ENCODE results near the gene STAMBPL1. TPM values are rescaled to one million over a fixed set of nuclear protein-coding genes. Genes with fewer than 3 reads are reported as not detected.

Gene STAMBPL1
- total RNA-seq, 1 donor from 2014 or later: 1.5 TPM

DNA sequence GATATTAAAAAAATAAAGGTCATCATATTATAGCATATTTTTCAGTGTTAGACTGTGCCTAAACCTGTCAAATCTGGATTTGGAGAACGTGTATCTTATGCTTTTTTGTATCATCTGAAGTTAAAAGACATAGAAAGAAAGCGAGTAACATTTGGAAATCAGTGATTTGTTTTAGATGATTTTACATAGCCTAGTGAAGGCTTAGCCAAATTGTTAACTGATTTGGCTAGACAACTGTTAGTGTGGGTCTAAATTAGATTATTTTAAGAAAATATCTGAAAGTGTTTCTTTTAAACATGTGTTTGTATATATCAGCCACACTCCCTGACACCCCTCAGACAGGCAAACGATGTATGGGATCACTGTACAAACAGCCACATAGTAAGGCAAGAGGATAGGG is 36.9 kb downstream of the STAMBPL1 start:
- Mint-ChIP-seq H3K27me3 (ENCODE audit: low read depth, unreplicated experiment) (peaks cover under 1% of the 10 kb centered on the region), H3K4me3 (ENCODE audit: unreplicated experiment) (no peak overlapping the region), H3K4me1 (ENCODE audit: low read depth, unreplicated experiment) (no peaks in the 10 kb centered on the region), H3K36me3 (ENCODE audit: low read depth, unreplicated experiment) (no peaks in the 10 kb centered on the region), H3K9me3 (ENCODE audit: unreplicated experiment) (no peaks in the 10 kb centered on the region), H3K27ac (ENCODE audit: unreplicated experiment) (no peak overlapping the region)
- no peak overlapping the region for H3K4me2 ChIP-seq (ENCODE audit: low read length)
- no peaks in the 10 kb centered on the region for H3K9me3 ChIP-seq (ENCODE audit: insufficient read depth, low read depth, low read length)
- no peak overlapping the region for H3K4me3 ChIP-seq (ENCODE audit: insufficient read depth, low read depth, low read length)
- H3K36me3 ChIP-seq (ENCODE audit: insufficient read depth, low read length): peaks cover 3% of the 10 kb centered on the region
- H3K79me2 ChIP-seq (ENCODE audit: insufficient read depth, low read length): no peaks in the 10 kb centered on the region
- TF ChIP-seq EZH2 (IDR thresholded peaks at IDR 0.05; ENCODE audit: insufficient read depth, low read length): no peak
- TF ChIP-seq, protein P1, sequence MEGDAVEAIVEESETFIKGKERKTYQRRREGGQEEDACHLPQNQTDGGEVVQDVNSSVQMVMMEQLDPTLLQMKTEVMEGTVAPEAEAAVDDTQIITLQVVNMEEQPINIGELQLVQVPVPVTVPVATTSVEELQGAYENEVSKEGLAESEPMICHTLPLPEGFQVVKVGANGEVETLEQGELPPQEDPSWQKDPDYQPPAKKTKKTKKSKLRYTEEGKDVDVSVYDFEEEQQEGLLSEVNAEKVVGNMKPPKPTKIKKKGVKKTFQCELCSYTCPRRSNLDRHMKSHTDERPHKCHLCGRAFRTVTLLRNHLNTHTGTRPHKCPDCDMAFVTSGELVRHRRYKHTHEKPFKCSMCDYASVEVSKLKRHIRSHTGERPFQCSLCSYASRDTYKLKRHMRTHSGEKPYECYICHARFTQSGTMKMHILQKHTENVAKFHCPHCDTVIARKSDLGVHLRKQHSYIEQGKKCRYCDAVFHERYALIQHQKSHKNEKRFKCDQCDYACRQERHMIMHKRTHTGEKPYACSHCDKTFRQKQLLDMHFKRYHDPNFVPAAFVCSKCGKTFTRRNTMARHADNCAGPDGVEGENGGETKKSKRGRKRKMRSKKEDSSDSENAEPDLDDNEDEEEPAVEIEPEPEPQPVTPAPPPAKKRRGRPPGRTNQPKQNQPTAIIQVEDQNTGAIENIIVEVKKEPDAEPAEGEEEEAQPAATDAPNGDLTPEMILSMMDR (IDR thresholded peaks at IDR 0.05; ENCODE audit: insufficient read depth, low read depth, low read length): no peak
- no peak overlapping the region for H3K9ac ChIP-seq (ENCODE audit: low read length)
- no peak for DNase-seq (ENCODE audit: low read depth)
- H3K27ac ChIP-seq (ENCODE audit: low read depth, low read length): no peak overlapping the region
- no peak overlapping the region for H2AFZ ChIP-seq (ENCODE audit: low read depth, low read length)
- no peaks in the 10 kb centered on the region for H4K20me1 ChIP-seq (ENCODE audit: insufficient read depth, low read length)
- no peaks in the 10 kb centered on the region for H3K4me1 ChIP-seq (ENCODE audit: insufficient read depth, low read length)
- no peaks in the 10 kb centered on the region for H3K27me3 ChIP-seq (ENCODE audit: insufficient read depth, low read length)
- no peak for FAIRE-seq

DNA sequence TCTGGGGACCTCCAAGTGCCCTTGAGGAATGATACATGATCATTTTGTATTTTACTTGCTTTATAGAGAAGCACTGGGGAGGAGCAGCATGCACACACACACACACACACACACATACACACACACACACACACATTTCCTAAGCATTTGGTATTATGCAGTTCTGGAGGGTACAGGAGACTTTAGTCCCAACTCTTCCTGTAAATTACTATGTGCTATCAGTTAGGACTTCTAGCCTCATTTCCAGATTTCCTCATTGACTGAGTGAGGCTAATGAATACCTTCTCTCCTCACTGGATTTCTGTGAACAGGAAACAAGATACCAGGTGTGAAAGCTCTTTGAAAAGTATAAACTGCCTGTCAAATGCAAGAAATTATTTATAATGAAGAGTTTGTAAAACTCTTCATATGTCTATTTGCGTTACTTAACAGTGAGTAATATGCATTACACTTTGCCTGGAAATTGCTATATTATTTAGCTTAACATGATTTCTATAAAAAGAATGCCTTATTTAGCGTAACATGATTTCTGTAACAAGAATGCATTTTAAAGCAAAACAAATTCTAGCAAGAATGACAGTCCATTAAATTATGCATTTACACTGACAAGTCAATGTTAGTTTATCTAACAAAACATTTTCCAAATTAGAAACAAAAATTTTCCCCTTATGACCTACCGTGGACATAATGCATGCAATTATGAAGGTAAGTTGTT is 38.3 kb downstream of the STAMBPL1 start:
- Mint-ChIP-seq H3K36me3 (ENCODE audit: low read depth, unreplicated experiment) (no peaks in the 10 kb centered on the region), H3K27me3 (ENCODE audit: low read depth, unreplicated experiment) (no peaks in the 10 kb centered on the region), H3K9me3 (ENCODE audit: unreplicated experiment) (no peaks in the 10 kb centered on the region), H3K4me1 (ENCODE audit: low read depth, unreplicated experiment) (no peaks in the 10 kb centered on the region), H3K4me3 (ENCODE audit: unreplicated experiment) (no peak overlapping the region), H3K27ac (ENCODE audit: unreplicated experiment) (no peak overlapping the region)
- no peak for TF ChIP-seq EZH2 (IDR thresholded peaks at IDR 0.05; ENCODE audit: insufficient read depth, low read length)
- TF ChIP-seq, protein P1 (IDR thresholded peaks at IDR 0.05; ENCODE audit: insufficient read depth, low read depth, low read length): no peak
- Histone ChIP-seq H3K9me3 (ENCODE audit: insufficient read depth, low read depth, low read length) (no peaks in the 10 kb centered on the region), H3K36me3 (ENCODE audit: insufficient read depth, low read length) (peaks cover 3% of the 10 kb centered on the region), H3K27ac (ENCODE audit: low read depth, low read length) (no peak overlapping the region), H4K20me1 (ENCODE audit: insufficient read depth, low read length) (no peaks in the 10 kb centered on the region), H3K4me3 (ENCODE audit: insufficient read depth, low read depth, low read length) (no peak overlapping the region), H3K27me3 (ENCODE audit: insufficient read depth, low read length) (no peaks in the 10 kb centered on the region), H2AFZ (ENCODE audit: low read depth, low read length) (no peak overlapping the region), H3K4me2 (ENCODE audit: low read length) (no peak overlapping the region), H3K9ac (ENCODE audit: low read length) (no peak overlapping the region), H3K4me1 (ENCODE audit: insufficient read depth, low read length) (no peaks in the 10 kb centered on the region), H3K79me2 (ENCODE audit: insufficient read depth, low read length) (no peaks in the 10 kb centered on the region)
- DNase-seq (ENCODE audit: low read depth): no peak
- no peak for FAIRE-seq

DNA sequence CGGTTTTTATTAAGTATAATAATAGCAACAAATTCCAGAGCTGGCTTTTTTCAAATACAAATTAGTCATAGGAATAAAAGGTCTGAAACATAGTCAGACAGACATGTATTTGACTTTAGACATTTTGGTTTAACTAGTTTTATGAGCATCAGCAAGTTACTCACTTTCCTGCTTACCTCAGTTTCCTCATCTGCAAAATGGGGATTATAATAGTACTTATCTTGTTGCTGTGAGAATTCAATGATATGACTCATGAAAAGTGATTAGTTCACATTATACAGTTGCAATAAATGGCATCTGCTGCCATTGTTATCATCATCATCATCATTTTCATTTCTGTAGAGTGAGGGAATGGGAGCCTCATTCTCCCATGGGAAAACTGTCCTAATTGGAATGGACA is 39.0 kb downstream of the STAMBPL1 start:
- Mint-ChIP-seq H3K27ac (ENCODE audit: unreplicated experiment) (no peak overlapping the region), H3K4me3 (ENCODE audit: unreplicated experiment) (no peak overlapping the region), H3K27me3 (ENCODE audit: low read depth, unreplicated experiment) (no peaks in the 10 kb centered on the region), H3K36me3 (ENCODE audit: low read depth, unreplicated experiment) (no peaks in the 10 kb centered on the region), H3K9me3 (ENCODE audit: unreplicated experiment) (no peaks in the 10 kb centered on the region), H3K4me1 (ENCODE audit: low read depth, unreplicated experiment) (peaks cover 2% of the 10 kb centered on the region)
- Histone ChIP-seq H3K4me3 (ENCODE audit: insufficient read depth, low read depth, low read length) (no peak overlapping the region), H3K4me2 (ENCODE audit: low read length) (no peak overlapping the region), H3K27ac (ENCODE audit: low read depth, low read length) (no peak overlapping the region), H3K36me3 (ENCODE audit: insufficient read depth, low read length) (no peaks in the 10 kb centered on the region), H3K9ac (ENCODE audit: low read length) (no peak overlapping the region), H3K79me2 (ENCODE audit: insufficient read depth, low read length) (no peaks in the 10 kb centered on the region), H3K9me3 (ENCODE audit: insufficient read depth, low read depth, low read length) (no peaks in the 10 kb centered on the region), H4K20me1 (ENCODE audit: insufficient read depth, low read length) (no peaks in the 10 kb centered on the region), H3K27me3 (ENCODE audit: insufficient read depth, low read length) (no peaks in the 10 kb centered on the region), H3K4me1 (ENCODE audit: insufficient read depth, low read length) (no peaks in the 10 kb centered on the region), H2AFZ (ENCODE audit: low read depth, low read length) (no peak overlapping the region)
- no peak for DNase-seq (ENCODE audit: low read depth)
- TF ChIP-seq EZH2 (IDR thresholded peaks at IDR 0.05; ENCODE audit: insufficient read depth, low read length): no peak
- TF ChIP-seq, protein P1 (IDR thresholded peaks at IDR 0.05; ENCODE audit: insufficient read depth, low read depth, low read length): no peak
- no peak for FAIRE-seq

Measured in astrocyte (in vitro differentiated cells and primary cell).